Measurements from ENCODE around the gene GUCA1A. TPM values are rescaled to one million over a fixed set of nuclear protein-coding genes. Genes with fewer than 3 reads are reported as not detected.
A peak's percentile ranks its signal among the peaks of the same experiment; 100 is the strongest.

The GUCA1A gene
- total and polyA plus RNA-seq, 2 of the 4 experiments (the other 2 are of a cell fraction): 0.18 to 0.32 TPM

GRCh38 chr6:42188406-42188805, 15.2 kb downstream of the GUCA1A start:
- Histone ChIP-seq H3K23ac (ENCODE audit: low read depth, low read length) (no peak overlapping the region), H3K27ac (ENCODE audit: insufficient read depth, low read length) (no peak overlapping the region), H3K27me3 (ENCODE audit: control insufficient read depth, insufficient read depth, low read length) (no peaks in the 10 kb centered on the region; the same call in 1 of the 2 replicates), H4K8ac (ENCODE audit: low read depth in 2 of 2, low read length in 2 of 2) (no peak overlapping the region), H3K4me3 (ENCODE audit: insufficient read depth, low read depth, low read length) (no peak overlapping the region), H4K91ac (ENCODE audit: insufficient read depth, low read depth, low read length) (no peak overlapping the region; the same call in 1 of the 2 replicates), H3K14ac (replicated peaks; ENCODE audit: low read depth, low read length) (no peak overlapping the region), H4K20me1 (ENCODE audit: insufficient read depth, low read length) (no peaks in the 10 kb centered on the region), H3K18ac (ENCODE audit: low read depth, low read length) (no peak overlapping the region), H2BK5ac (ENCODE audit: low read depth, low read length, poor library complexity, severe bottlenecking) (no peak overlapping the region), H2AK9ac (replicated peaks; ENCODE audit: low read depth, low read length, poor library complexity) (peak overlapping the region; percentile 20), H3K56ac (ENCODE audit: extremely low read depth, insufficient read depth, low read length) (no peak overlapping the region), H3K4me1 (ENCODE audit: control insufficient read depth, insufficient read depth, low read length) (peaks cover 9% of the 10 kb centered on the region), H3K9me1 (ENCODE audit: insufficient read depth, low read length) (no peaks in the 10 kb centered on the region), H3K9ac (ENCODE audit: low read depth, low read length) (no peak overlapping the region), H3K36me3 (ENCODE audit: control insufficient read depth, insufficient read depth, low read length) (no peaks in the 10 kb centered on the region), H2BK120ac (ENCODE audit: low read depth, low read length) (no peak overlapping the region), H3K79me1 (ENCODE audit: low read depth in 1 of 2, low read length in 2 of 2) (no peaks in the 10 kb centered on the region), H2AFZ (replicated peaks; ENCODE audit: low read length, poor library complexity) (no peak overlapping the region), H2BK20ac (ENCODE audit: low read depth, low read length) (no peak overlapping the region), H2AK5ac (ENCODE audit: low read depth, low read length) (peak overlapping the region; percentile 51; the same call in 1 of the 2 replicates), H3K9me3 (ENCODE audit: control insufficient read depth, insufficient read depth, low read length) (no peaks in the 10 kb centered on the region), H3K4me2 (ENCODE audit: low read depth, low read length) (no peak overlapping the region), H3K4ac (ENCODE audit: low read depth, low read length) (no peak overlapping the region), H2BK15ac (ENCODE audit: low read depth, low read length) (no peak overlapping the region), H4K5ac (ENCODE audit: low read depth, low read length) (no peak overlapping the region)
- intact Hi-C loops (cut with micrococcal nuclease) (no loop called here), in situ Hi-C loops (cut with MboI; ENCODE audit: low sequenced_read_pairs) (no loop called here), dilution Hi-C loops (cut with HindIII; ENCODE audit: low sequenced_read_pairs, unreplicated experiment) (no loop called here)
- ATAC-seq (ENCODE audit: low read depth): no peak
- ChIA-PET CTCF (interaction anchor here (1.3 kb wide), 1 partner anchor 46 kb away, joined by 4 read pairs; no protein-coding TSS in a partner anchor), POLR2A (ENCODE audit: unreplicated experiment) (interaction anchor here (0.5 kb wide), 1 partner anchor 105 kb away, joined by 3 read pairs; no protein-coding TSS in a partner anchor)
- no TSS peak for BruUV-seq (replicated peaks)
- WGBS, 2 experiments (ENCODE audit: extremely low coverage in 2 of 2, insufficient read length in 1 of 2): 83% methylated on average over 1 of the region's 6 CpGs; no CpG with 5 or more reads in 1 of the 2 experiments
- TF ChIP-seq RFX5 (IDR thresholded peaks at IDR 0.05; ENCODE audit: low read depth, low read length) (no peak), BHLHE40 (IDR thresholded peaks at IDR 0.05; ENCODE audit: low read depth, low read length) (no peak), MAZ (IDR thresholded peaks at IDR 0.05; ENCODE audit: borderline replicate concordance, low read depth, low read length) (no peak), FOS (IDR thresholded peaks at IDR 0.05; ENCODE audit: low read depth, low read length) (no peak), ELK1 (IDR thresholded peaks at IDR 0.05; ENCODE audit: borderline replicate concordance, low read depth, low read length) (no peak), RCOR1 (IDR thresholded peaks at IDR 0.05; ENCODE audit: insufficient replicate concordance, low read length) (no peak), POLR2A (IDR thresholded peaks at IDR 0.05; ENCODE audit: low read depth, low read length) (no peak), CEBPB (IDR thresholded peaks at IDR 0.05; ENCODE audit: low read depth, low read length) (no peak), CHD1 (IDR thresholded peaks at IDR 0.05; ENCODE audit: low read depth, low read length) (no peak), MAFK (IDR thresholded peaks at IDR 0.05; ENCODE audit: low read depth, low read length) (no peak), NFE2L2 (IDR thresholded peaks at IDR 0.05; ENCODE audit: low read depth, low read length) (no peak), MXI1 (IDR thresholded peaks at IDR 0.05; ENCODE audit: borderline replicate concordance, low read depth, low read length) (no peak)
- no peak for DNase-seq

Measured in IMR-90 (cell line).